Measurements from ENCODE around the gene SON.
"Not testable (repeated sequence)": the region's sequence is repeated elsewhere in the genome, so short reads cannot be mapped to it uniquely, and the experiment has no call there.

SON gene, protein sequence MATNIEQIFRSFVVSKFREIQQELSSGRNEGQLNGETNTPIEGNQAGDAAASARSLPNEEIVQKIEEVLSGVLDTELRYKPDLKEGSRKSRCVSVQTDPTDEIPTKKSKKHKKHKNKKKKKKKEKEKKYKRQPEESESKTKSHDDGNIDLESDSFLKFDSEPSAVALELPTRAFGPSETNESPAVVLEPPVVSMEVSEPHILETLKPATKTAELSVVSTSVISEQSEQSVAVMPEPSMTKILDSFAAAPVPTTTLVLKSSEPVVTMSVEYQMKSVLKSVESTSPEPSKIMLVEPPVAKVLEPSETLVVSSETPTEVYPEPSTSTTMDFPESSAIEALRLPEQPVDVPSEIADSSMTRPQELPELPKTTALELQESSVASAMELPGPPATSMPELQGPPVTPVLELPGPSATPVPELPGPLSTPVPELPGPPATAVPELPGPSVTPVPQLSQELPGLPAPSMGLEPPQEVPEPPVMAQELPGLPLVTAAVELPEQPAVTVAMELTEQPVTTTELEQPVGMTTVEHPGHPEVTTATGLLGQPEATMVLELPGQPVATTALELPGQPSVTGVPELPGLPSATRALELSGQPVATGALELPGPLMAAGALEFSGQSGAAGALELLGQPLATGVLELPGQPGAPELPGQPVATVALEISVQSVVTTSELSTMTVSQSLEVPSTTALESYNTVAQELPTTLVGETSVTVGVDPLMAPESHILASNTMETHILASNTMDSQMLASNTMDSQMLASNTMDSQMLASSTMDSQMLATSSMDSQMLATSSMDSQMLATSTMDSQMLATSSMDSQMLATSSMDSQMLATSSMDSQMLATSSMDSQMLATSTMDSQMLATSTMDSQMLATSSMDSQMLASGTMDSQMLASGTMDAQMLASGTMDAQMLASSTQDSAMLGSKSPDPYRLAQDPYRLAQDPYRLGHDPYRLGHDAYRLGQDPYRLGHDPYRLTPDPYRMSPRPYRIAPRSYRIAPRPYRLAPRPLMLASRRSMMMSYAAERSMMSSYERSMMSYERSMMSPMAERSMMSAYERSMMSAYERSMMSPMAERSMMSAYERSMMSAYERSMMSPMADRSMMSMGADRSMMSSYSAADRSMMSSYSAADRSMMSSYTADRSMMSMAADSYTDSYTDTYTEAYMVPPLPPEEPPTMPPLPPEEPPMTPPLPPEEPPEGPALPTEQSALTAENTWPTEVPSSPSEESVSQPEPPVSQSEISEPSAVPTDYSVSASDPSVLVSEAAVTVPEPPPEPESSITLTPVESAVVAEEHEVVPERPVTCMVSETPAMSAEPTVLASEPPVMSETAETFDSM (N-terminal part only)

GRCh38 chr21:33542640-33543504 lies at the start of gene SON:
SON (plus strand) TSS chr21:33543038; CDS start chr21:33543093, 55 bp downstream.
- in situ Hi-C loops (cut with HindIII; ENCODE audit: low pct_ligation_motif_present, low sequenced_read_pairs) = no loop called here
- Histone ChIP-seq H3K4me3 (ENCODE audit: low read depth, low read length) (peak within 1 kb of the TSS; percentile 73), H3K27me3 (replicated peaks) (no peaks in the 10 kb centered on the region), H3K36me3 (replicated peaks) (peaks cover 17% of the 10 kb centered on the region), H3K27ac (peak within 1 kb of the TSS; percentile 98)
- no peak for TF ChIP-seq CTCF (IDR thresholded peaks at IDR 0.05; ENCODE audit: low read depth, low read length, missing control alignments)
- peak; percentile 99 for DNase-seq

GRCh38 chr21:33493756-33494155 lies 49.1 kb upstream of the SON start:
- H3K27ac ChIP-seq = no peak overlapping the region
- no peak for TF ChIP-seq CTCF (IDR thresholded peaks at IDR 0.05; ENCODE audit: low read depth, low read length, missing control alignments)

DNA sequence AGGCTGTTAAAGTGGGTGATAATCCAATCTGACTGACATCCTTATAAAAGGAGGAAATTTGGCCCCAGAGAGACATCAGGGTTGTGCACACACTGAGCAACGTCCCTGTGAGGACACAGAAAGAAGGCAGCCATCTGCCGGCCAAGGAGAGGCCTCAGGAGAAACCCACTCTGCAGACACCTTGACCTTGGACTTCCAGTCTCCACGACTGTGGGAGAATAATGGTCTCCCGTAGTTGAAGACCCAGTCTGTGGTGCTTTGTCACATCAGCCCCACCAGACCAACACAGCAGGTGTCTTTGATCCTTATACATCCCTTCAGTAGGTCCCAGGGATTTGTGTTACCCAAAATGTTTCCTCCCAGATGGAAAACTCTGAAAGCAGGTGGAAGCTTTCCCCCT lies 47.1 kb upstream of the SON start:
- no peak for DNase-seq
- Histone ChIP-seq H3K36me3 (replicated peaks) (no peaks in the 10 kb centered on the region), H3K27me3 (replicated peaks) (no peaks in the 10 kb centered on the region), H3K4me3 (ENCODE audit: low read depth, low read length) (no peak overlapping the region), H3K27ac (no peak overlapping the region)
- TF ChIP-seq CTCF (IDR thresholded peaks at IDR 0.05; ENCODE audit: low read depth, low read length, missing control alignments) = no peak
- in situ Hi-C loops (cut with HindIII; ENCODE audit: low pct_ligation_motif_present, low sequenced_read_pairs) = no loop called here

More at GRCh38 chr21:33493756-33494155, 49.1 kb upstream of the SON start:
- Histone ChIP-seq H3K27me3 (replicated peaks) (no peaks in the 10 kb centered on the region), H3K4me3 (ENCODE audit: low read depth, low read length) (no peak overlapping the region), H3K36me3 (replicated peaks) (no peaks in the 10 kb centered on the region)
- in situ Hi-C loops (cut with HindIII; ENCODE audit: low pct_ligation_motif_present, low sequenced_read_pairs) = no loop called here
- DNase-seq = no peak

- in situ Hi-C loops (cut with HindIII; ENCODE audit: low pct_ligation_motif_present, low sequenced_read_pairs) = no loop called here
- no peak for TF ChIP-seq CTCF (IDR thresholded peaks at IDR 0.05; ENCODE audit: low read depth, low read length, missing control alignments)
- DNase-seq = no peak
- Histone ChIP-seq H3K4me3 (ENCODE audit: low read depth, low read length) (no peak overlapping the region), H3K27ac (no peak overlapping the region), H3K27me3 (replicated peaks) (no peaks in the 10 kb centered on the region), H3K36me3 (replicated peaks) (no peaks in the 10 kb centered on the region)
Observed at GRCh38 chr21:33496345-33496744, 46.5 kb upstream of the SON start.

- no peak for TF ChIP-seq CTCF (IDR thresholded peaks at IDR 0.05; ENCODE audit: low read depth, low read length, missing control alignments)
- Histone ChIP-seq H3K27ac (no peak overlapping the region), H3K27me3 (replicated peaks) (no peaks in the 10 kb centered on the region), H3K4me3 (ENCODE audit: low read depth, low read length) (no peak overlapping the region), H3K36me3 (replicated peaks) (peaks cover 40% of the 10 kb centered on the region)
- DNase-seq = no peak
- in situ Hi-C loops (cut with HindIII; ENCODE audit: low pct_ligation_motif_present, low sequenced_read_pairs) = no loop called here
Observed at GRCh38 chr21:33505833-33506232, 37.0 kb upstream of the SON start.

GRCh38 chr21:33507003-33507402 lies 35.8 kb upstream of the SON start:
- DNase-seq; in situ Hi-C loops (cut with HindIII; ENCODE audit: low pct_ligation_motif_present, low sequenced_read_pairs); H3K27me3 ChIP-seq (replicated peaks); H3K27ac ChIP-seq; H3K4me3 ChIP-seq (ENCODE audit: low read depth, low read length): not testable (repeated sequence)
- peaks cover 52% of the 10 kb centered on the region for H3K36me3 ChIP-seq (replicated peaks)

Measured in brain microvascular endothelial cell (primary cell).